Esophagus squamous epithelium (tissue), 4 donors: Measurements from ENCODE around the gene EQTN.

Experiments used
- CTCF ChIP-seq, 6 experiments: fragments of 450-650 bp in 4 of 6; fragments of 200-600 bp in 2 of 6; sonication (generic) in 2 of 6; IDR thresholded peaks; one replicate each; pipeline ENCODE4 v1.5.1; 2016 to 2019; ENCODE audit warnings: antibody characterized with exemption in 6 of 6, mild to moderate bottlenecking in 4 of 6, moderate library complexity in 4 of 6
- POLR2A ChIP-seq, 4 donors: fragments of 450-650 bp; IDR thresholded peaks; one replicate each; pipeline ENCODE4 v1.6.1; 2017; ENCODE audit warnings: antibody characterized with exemption in 4 of 4, mild to moderate bottlenecking in 4 of 4, moderate library complexity in 3 of 4

GRCh38 chr9:27339661-27340284, 42.8 kb upstream of the EQTN start:
- TF ChIP-seq CTCF (IDR thresholded peaks at IDR 0.05): no peak
- no peak for TF ChIP-seq POLR2A (IDR thresholded peaks at IDR 0.05)
